SK-N-SH (cell line): ENCODE data around the gene MYH15.

Experiments used
- CTCF ChIP-seq: fragments of 200-600 bp; sonication (generic); IDR thresholded peaks from 2 replicates; pipeline ENCODE4 v1.6.1; 2017; ENCODE audit warnings: antibody characterized with exemption, mild to moderate bottlenecking, moderate library complexity
- FOXJ3 ChIP-seq: sonication (generic); formaldehyde crosslinking; IDR thresholded peaks from 2 replicates; pipeline ENCODE4 v1.5.1; 2020; ENCODE audit warnings: mild to moderate bottlenecking, missing genetic modification reagents
- SMC3 ChIP-seq: IDR thresholded peaks from 2 replicates; pipeline ENCODE4 v1.6.1; 2012; ENCODE audit warnings: low read depth, low read length, improper control_type of control experiment

GRCh38 chr3:108462899-108463298, 47.5 kb downstream of the MYH15 start:
- no peak; the same call in 1 of the 2 replicates for TF ChIP-seq CTCF
- TF ChIP-seq SMC3: no peak
- TF ChIP-seq FOXJ3 (CRISPR knock-in tag): no peak
